GM19023 (cell line): Measurements from ENCODE around the gene CRACR2A.

Experiments used
- ATAC-seq: cut with Tn5 transposase; IDR thresholded peaks from one replicate; pipeline ENCODE4 v1.9.1; 2021; ENCODE audit warnings: mild to moderate bottlenecking, moderate library complexity; ENCODE audit not compliant: unreplicated experiment

The CRACR2A gene

DNA sequence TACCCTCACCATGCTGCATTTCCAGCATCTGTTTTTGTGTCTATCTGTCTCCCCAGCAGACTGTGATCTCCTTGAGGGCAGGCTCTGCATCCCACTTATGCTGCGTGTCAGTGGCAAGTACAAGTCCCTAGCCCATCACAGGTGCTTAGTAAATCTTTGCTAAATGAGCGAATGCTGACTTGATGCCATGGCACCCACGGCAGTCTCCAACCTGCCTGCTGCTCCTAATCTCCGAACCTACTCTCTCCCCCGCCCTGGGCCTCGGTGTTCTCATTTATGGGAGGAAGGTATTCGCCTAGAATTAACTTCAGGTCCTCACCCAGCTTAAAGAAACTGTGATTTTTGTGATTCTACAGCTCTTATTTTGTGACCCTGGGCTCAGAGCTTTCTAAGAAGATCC, 152.0 kb downstream of the CRACR2A start:
- no peak for ATAC-seq

- no peak for ATAC-seq
Observed at GRCh38 chr12:3600039-3600720, 152.7 kb downstream of the CRACR2A start.

GRCh38 chr12:3598896-3599860, 153.7 kb downstream of the CRACR2A start:
- no peak for ATAC-seq

- ATAC-seq = no peak
Observed at GRCh38 chr12:3597526-3598210, 155.2 kb downstream of the CRACR2A start.

GRCh38 chr12:3596703-3597415, 156.1 kb downstream of the CRACR2A start:
- ATAC-seq = no peak

GRCh38 chr12:3595721-3596120, 157.2 kb downstream of the CRACR2A start:
- ATAC-seq = no peak

- ATAC-seq = no peak
Observed at GRCh38 chr12:3594966-3595365, 157.9 kb downstream of the CRACR2A start.

- no peak for ATAC-seq
Observed at GRCh38 chr12:3593906-3594483, 158.9 kb downstream of the CRACR2A start.

GRCh38 chr12:3592856-3593625, 159.9 kb downstream of the CRACR2A start:
- no peak for ATAC-seq

DNA sequence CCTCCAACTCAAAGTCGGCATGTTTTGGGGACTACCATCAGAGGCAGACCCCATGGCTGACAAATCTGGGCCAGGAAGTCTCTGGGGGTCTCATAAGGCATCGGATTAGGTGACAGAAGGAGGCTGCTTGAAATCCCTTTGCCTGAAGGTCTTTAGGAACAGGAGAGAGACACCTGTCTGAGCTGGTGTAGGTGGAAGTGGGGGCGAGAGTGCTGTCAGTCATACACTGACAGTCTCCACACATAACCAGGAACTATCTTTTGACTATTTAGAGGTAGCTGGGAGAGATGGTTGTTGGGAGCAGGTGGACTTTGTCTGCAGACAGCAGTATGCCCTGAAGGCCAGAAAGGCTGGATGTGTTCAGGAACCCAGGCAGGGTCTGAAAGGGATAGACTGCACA, 163.2 kb downstream of the CRACR2A start:
- no peak for ATAC-seq

DNA sequence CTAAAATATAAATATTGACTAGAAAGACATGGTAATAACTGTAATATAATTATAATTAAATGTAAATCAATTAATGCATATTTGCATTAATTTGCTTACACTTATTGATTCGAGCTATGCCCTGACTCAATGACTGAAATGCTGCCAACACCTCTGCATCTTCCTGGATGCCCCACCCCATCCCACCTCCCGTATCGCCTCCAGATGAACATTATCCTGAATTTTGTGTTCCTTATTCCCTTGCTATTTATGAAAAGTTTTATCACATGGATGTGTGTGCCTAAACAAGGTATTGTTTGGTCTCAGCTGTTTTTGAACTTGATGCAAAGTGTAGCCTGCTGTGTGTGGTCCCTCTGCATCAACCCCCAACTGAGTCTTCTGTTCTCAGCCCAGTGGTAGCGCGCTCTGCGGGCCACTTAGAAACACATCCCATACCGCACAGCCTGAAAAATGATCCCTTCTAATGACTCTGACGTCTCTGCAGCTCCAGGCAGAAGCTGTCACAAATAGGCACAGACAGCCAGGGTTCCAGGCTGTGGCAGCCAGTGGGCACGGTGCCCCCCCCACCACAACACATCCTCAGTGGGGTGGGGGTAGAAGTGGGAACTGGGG, 165.4 kb downstream of the CRACR2A start:
- no peak for ATAC-seq

- ATAC-seq = no peak
Observed at GRCh38 chr12:3583656-3584334, 169.1 kb downstream of the CRACR2A start.

DNA sequence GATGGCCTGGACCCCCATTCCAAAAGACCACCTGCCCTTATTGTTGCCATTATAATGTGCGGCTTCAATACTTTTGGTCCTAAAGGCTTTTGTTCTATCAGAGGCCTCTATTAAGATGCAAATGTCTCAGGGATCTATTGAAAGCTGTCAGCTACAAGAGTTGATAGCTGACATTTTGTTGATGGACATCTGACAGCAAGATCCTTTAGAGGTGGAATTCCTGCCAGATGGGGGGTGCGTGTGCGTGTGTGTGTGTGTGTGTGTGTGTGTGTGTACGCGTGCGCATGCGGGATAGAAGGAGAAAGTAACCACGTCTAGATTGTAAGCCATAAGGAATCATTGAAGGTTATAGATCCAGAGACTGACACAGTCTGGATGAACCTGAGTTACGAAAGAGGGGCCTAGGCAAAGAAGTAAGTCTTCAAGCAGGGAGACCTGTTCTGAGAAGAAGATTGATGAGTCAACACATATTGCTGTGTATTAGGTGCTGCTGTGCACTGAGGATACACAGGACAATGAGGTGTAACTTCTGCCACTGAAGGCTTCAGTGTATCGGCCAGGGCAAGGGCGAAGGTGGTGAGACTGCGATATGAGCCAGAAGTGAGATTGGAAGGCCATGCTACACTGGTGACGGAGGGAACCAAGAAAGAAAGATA, 172.7 kb downstream of the CRACR2A start:
- ATAC-seq = no peak

DNA sequence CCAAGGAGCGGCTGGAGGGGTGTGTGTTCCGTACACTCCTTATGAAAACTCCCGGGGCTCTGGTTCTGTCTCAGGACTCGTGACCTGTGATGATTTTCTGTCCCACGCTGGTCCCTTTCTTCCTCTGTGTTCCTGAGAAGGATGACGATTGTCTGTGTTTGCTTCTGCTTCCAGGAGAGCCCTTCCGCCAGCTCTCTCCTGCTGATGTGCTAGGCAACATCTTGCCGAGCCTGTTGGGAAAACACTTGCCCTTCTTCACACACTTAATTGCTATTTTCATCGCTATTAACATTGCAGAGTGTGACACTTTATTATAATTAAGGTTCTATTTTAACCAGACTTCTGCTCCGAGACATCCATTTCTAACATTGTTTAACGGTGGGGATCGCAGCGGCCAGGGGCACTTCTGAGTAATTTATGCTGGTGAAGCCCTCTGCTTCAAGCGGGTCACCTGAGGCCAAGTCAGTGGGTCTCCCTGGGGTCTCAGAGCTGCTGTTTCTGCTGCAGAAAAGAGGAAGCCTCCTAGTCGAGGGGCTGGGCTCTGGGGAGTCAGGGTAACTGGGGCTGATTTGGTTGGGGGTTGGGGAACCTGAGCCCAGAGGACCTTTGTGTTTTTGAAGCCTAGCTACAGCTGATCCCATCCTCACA, 173.3 kb downstream of the CRACR2A start:
- ATAC-seq = no peak

DNA sequence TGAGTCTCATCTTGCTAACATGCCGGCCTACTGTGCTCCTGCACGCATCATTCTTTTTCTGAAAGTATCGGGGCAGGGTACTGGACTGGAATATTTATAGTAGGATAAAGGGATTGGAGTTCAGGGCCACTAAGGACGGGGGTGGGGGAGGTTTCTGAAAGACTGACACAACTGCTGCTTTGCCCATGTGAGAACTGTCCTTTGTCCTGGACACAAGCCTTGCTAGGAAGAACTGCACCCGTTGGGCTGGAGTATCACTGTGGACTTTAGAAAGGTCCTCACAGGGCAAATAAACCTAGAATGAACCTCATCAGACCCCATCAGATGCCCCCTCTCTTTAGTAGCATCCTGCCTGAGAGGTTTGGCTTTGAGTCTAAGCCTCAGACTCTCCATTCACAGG, 174.4 kb downstream of the CRACR2A start:
- ATAC-seq = no peak

GRCh38 chr12:3576891-3577290, 176.0 kb downstream of the CRACR2A start:
- ATAC-seq = no peak

- ATAC-seq = no peak
Observed at GRCh38 chr12:3574986-3575385, 177.9 kb downstream of the CRACR2A start.

DNA sequence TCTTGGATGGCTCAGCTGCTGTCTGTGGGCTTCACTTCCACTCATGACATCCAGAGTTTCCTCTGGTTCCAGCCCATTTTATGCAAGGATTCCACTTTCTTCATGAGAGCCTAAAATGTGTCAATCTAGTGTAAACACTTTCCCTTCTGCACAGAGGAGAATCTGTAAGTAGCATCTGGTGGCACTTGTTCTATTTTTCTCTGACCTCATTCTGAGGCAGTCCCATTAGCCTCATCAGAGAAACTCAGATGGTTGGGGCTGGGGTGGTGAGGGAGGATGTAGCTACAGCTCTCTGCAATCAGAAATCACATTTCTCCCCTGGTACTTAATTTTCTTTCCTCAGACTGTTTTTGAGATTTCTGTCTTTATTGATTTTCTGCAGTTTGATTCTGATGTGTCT, 180.3 kb downstream of the CRACR2A start:
- no peak for ATAC-seq
